Tibial artery (tissue), 4 donors: ENCODE data around the gene ALDH1A1.

ENCODE experiments used
- DNase-seq, 2 donors: peaks; one replicate each; pipeline ENCODE4 v3.0.0-alpha.2; 2019
- H3K27ac ChIP-seq, 2 donors: fragments of 200-600 bp; sonication (generic) in 1 of 2; 1 replicate in 1 of 2; 2 replicates in 1 of 2; pipeline ENCODE4 v1.5.1; 2018 to 2019; ENCODE audit warnings: mild to moderate bottlenecking in 1 of 2
- H3K27me3 ChIP-seq, 2 donors: fragments of 200-600 bp; sonication (generic) in 1 of 2; one replicate each; pipeline versions ENCODE4 v1.5.1 to v1.6.0; 2016 to 2019
- H3K36me3 ChIP-seq, 3 donors: fragments of 200-600 bp; sonication (generic) in 2 of 3; one replicate each; pipeline ENCODE4 v1.5.1; 2016 to 2019; ENCODE audit warnings: mild to moderate bottlenecking in 2 of 3
- H3K4me1 ChIP-seq, 4 donors: fragments of 200-600 bp; sonication (generic) in 2 of 4; 1 replicate in 3 of 4; 2 replicates in 1 of 4; pipeline ENCODE4 v1.5.1; 2016 to 2019
- H3K4me3 ChIP-seq, 2 donors: fragments of 200-600 bp; sonication (generic) in 1 of 2; 1 replicate in 1 of 2; 2 replicates in 1 of 2; pipeline ENCODE4 v1.5.1; 2018 to 2019; ENCODE audit warnings: mild to moderate bottlenecking in 2 of 2
- H3K9me3 ChIP-seq, 3 donors: fragments of 200-600 bp; sonication (generic) in 1 of 3; one replicate each; pipeline ENCODE4 v1.5.1; 2016 to 2019
- intact Hi-C: fragments of 100-400 bp; cut with DNase I; formaldehyde crosslinking; loops from one replicate; pipeline ENCODE4 v1.15.0; 2023; ENCODE audit warnings: low total_unique reads
- TF ChIP-seq, protein P1 (sequence below), 2 experiments: fragments of 200-600 bp in 1 of 2; fragments of 450-650 bp in 1 of 2; IDR thresholded peaks; one replicate each; pipeline ENCODE4 v1.5.1; 2017 to 2019; ENCODE audit warnings: antibody characterized with exemption in 2 of 2, mild to moderate bottlenecking in 1 of 2, moderate library complexity in 1 of 2

The ALDH1A1 gene

DNA sequence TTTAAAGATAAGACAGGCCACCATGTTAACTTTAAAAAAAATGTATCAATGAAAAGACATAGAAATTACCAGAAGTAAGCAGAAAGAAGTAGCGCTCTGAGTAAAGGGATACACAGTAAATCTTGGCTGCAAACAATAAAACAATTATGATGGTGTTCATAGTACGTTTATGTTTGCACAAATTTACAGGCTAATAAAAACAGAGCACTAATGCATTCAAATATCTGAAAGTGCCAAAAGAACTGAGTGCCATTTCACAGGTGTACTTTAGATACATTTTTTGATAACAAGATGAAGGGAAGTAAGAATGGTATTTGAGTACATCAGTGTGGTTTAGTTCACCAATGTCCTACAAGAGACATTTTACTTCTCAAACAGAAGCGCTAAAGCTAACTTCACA, 32.9 kb upstream of the ALDH1A1 start:
- Histone ChIP-seq H3K36me3 (no peaks in the 10 kb centered on the region), H3K4me1 (peaks cover 0 to 18% (median 8%) of the 10 kb centered on the region in 4 donors), H3K27me3 (no peaks in the 10 kb centered on the region), H3K9me3 (no peaks in the 10 kb centered on the region), H3K27ac (no peak overlapping the region), H3K4me3 (no peak overlapping the region)
- intact Hi-C loops, result no loop called here
- no peak for DNase-seq
- TF ChIP-seq, protein P1, sequence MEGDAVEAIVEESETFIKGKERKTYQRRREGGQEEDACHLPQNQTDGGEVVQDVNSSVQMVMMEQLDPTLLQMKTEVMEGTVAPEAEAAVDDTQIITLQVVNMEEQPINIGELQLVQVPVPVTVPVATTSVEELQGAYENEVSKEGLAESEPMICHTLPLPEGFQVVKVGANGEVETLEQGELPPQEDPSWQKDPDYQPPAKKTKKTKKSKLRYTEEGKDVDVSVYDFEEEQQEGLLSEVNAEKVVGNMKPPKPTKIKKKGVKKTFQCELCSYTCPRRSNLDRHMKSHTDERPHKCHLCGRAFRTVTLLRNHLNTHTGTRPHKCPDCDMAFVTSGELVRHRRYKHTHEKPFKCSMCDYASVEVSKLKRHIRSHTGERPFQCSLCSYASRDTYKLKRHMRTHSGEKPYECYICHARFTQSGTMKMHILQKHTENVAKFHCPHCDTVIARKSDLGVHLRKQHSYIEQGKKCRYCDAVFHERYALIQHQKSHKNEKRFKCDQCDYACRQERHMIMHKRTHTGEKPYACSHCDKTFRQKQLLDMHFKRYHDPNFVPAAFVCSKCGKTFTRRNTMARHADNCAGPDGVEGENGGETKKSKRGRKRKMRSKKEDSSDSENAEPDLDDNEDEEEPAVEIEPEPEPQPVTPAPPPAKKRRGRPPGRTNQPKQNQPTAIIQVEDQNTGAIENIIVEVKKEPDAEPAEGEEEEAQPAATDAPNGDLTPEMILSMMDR (IDR thresholded peaks at IDR 0.05), result no peak

DNA sequence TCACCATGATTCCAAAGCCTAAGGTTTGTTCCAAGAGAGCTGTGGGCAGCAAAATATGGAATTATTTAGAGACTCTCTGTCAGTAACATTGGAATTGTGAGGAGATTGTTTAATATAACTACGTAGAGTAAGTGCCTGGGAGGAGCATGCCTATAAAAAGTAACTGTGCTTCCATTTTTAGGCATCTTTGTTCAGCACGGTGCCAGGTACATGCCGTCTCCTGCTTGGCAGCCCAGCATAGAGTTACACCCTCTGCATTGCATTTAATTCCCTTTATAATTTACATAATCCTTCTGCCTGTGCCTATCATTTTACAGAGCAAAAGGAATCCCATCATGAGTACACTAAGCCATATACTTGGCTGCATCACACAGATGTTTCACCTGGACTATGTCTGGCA, 32.1 kb upstream of the ALDH1A1 start:
- Histone ChIP-seq H3K4me3 (no peak overlapping the region), H3K27me3 (no peaks in the 10 kb centered on the region), H3K9me3 (no peaks in the 10 kb centered on the region), H3K4me1 (peaks cover 0 to 18% (median 8%) of the 10 kb centered on the region in 4 donors), H3K36me3 (no peaks in the 10 kb centered on the region), H3K27ac (no peak overlapping the region)
- no peak for DNase-seq
- TF ChIP-seq, protein P1 (IDR thresholded peaks at IDR 0.05), result no peak
- intact Hi-C loops, result no loop called here

DNA sequence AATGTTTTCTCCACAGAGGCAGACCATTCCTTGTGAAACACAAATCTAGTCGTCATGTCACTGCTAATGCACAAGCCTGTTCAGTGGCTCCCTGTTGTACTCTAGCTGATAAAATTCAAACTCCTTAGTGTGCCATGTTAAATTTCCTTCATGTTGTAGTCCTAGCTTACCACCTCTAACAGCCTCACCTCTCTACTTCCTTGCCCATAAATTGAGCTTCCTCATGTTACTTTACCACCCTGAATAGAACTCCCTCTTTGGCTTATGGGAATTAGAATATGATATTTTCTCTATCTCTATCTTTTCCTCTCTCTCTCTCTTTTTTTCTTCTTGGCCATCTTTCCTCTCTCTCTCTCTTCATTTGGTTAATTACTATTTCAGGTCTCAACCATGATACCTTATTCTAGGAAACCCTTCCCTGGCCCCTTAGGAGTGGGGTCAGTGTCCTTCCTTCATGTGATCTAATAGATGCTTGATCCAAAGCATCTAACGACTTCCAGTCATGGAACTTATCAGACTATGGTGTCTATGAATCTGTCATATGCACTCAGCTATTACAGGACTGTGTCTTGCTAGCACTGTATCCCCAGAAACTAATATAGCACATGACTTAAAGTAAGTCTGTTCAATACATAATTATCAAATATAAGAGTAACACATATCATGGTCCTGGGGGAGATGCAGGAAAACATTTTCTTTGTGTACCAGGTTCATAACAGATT, 31.5 kb upstream of the ALDH1A1 start:
- no peak overlapping the region for H3K27ac ChIP-seq
- no peaks in the 10 kb centered on the region for H3K27me3 ChIP-seq
- peaks cover 0 to 18% (median 8%) of the 10 kb centered on the region in 4 donors for H3K4me1 ChIP-seq
- TF ChIP-seq, protein P1 (IDR thresholded peaks at IDR 0.05), result no peak
- H3K4me3 ChIP-seq, result no peak overlapping the region
- no peaks in the 10 kb centered on the region for H3K9me3 ChIP-seq
- DNase-seq, result no peak
- intact Hi-C loops, result no loop called here
- no peaks in the 10 kb centered on the region for H3K36me3 ChIP-seq

DNA sequence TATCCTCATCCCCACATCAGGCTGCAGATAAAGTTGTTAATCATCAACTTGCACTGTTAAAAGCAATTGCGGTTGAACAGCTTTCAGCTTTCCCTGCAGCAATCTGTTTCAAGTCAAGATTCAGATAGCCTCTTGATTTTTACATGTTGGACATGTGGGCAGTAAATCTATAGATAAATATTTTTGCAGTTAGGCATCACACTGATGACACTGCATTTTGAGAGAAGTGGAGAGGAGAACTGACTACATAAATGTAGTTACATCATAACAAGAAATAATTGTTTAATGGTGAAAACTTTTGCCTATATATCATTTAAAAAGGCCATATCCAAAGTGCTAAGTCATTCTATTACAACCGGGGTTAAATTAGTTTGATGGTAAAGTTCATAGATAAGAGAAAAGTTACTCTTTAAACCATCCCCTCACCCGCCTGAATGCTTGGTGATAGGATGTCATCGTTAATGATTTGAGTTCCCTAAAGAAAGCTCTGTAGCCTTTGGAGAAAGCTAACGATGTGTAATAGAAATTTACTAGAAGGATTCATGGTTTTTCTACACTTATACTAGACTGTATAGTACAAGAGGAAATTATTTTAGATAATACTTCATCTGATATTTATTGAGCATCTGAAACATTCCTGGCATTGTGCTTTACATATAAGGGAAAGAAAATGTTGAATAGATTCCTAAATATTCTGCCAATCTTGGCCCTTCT, 30.8 kb upstream of the ALDH1A1 start:
- Histone ChIP-seq H3K4me3 (no peak overlapping the region), H3K27me3 (no peaks in the 10 kb centered on the region), H3K27ac (no peak overlapping the region), H3K4me1 (peaks cover 0 to 25% (median 8%) of the 10 kb centered on the region in 4 donors), H3K36me3 (no peaks in the 10 kb centered on the region), H3K9me3 (no peaks in the 10 kb centered on the region)
- TF ChIP-seq, protein P1 (IDR thresholded peaks at IDR 0.05), result no peak
- intact Hi-C loops, result no loop called here
- no peak for DNase-seq

DNA sequence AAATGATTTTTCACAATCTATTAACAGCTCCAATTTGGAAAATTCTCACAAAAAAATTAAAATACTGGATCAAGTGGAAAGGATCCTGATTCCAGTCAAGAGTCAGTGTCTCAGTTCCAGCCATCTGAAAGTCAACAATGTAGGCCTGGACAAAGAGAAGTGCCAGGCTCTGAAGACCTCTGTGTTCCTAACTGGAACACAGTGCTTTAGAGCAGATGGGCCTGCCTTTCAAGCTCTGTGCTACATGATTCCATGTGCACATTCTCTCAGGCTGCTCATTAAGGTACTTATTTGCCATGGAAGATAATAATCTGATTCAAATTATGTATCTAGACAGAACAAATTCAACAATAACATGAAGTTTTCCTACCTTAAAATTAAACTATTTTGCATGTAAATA, 30.2 kb upstream of the ALDH1A1 start:
- DNase-seq, result no peak
- no peaks in the 10 kb centered on the region for H3K9me3 ChIP-seq
- TF ChIP-seq, protein P1 (IDR thresholded peaks at IDR 0.05), result no peak
- H3K4me1 ChIP-seq, result peaks cover 0 to 26% (median 8%) of the 10 kb centered on the region in 4 donors
- intact Hi-C loops, result no loop called here
- H3K36me3 ChIP-seq, result no peaks in the 10 kb centered on the region
- no peaks in the 10 kb centered on the region for H3K27me3 ChIP-seq
- no peak overlapping the region for H3K4me3 ChIP-seq
- no peak overlapping the region for H3K27ac ChIP-seq
